GM18868 (cell line): ENCODE results near the gene SPATA13.

ENCODE experiments used
- ATAC-seq: cut with Tn5 transposase; IDR thresholded peaks from one replicate; pipeline ENCODE4 v1.9.1; 2021; ENCODE audit warnings: mild to moderate bottlenecking, moderate library complexity; ENCODE audit not compliant: unreplicated experiment

Gene SPATA13

GRCh38 chr13:24166561-24166960 lies 6.0 kb downstream of the SPATA13 start:
- no peak for ATAC-seq

GRCh38 chr13:24167666-24168391 lies 7.3 kb downstream of the SPATA13 start:
- ATAC-seq, result no peak

- no peak for ATAC-seq
Measured at GRCh38 chr13:24168392-24168750, 7.9 kb downstream of the SPATA13 start.

GRCh38 chr13:24168979-24169378 lies 8.5 kb downstream of the SPATA13 start:
- no peak for ATAC-seq

- no peak for ATAC-seq
Measured at GRCh38 chr13:24172071-24172470, 11.6 kb downstream of the SPATA13 start.

GRCh38 chr13:24173795-24174194 lies 13.3 kb downstream of the SPATA13 start:
- ATAC-seq, result no peak

- ATAC-seq, result no peak
Measured at GRCh38 chr13:24175847-24176246, 15.3 kb downstream of the SPATA13 start.

GRCh38 chr13:24176351-24177101 lies 16.0 kb downstream of the SPATA13 start:
- no peak for ATAC-seq

- no peak for ATAC-seq
Measured at GRCh38 chr13:24178847-24179485, 18.4 kb downstream of the SPATA13 start.

GRCh38 chr13:24179486-24179850 lies 18.9 kb downstream of the SPATA13 start:
- ATAC-seq, result no peak

GRCh38 chr13:24180750-24181377 lies 20.3 kb downstream of the SPATA13 start:
- no peak for ATAC-seq

GRCh38 chr13:24181991-24182702 lies 21.6 kb downstream of the SPATA13 start:
- no peak for ATAC-seq

- no peak for ATAC-seq
Measured at GRCh38 chr13:24182703-24183081, 22.2 kb downstream of the SPATA13 start.

GRCh38 chr13:24183741-24184182 lies 23.2 kb downstream of the SPATA13 start:
- no peak for ATAC-seq

- no peak for ATAC-seq
Measured at GRCh38 chr13:24184265-24184841, 23.8 kb downstream of the SPATA13 start.

- ATAC-seq, result no peak
Measured at GRCh38 chr13:24184882-24185281, 24.4 kb downstream of the SPATA13 start.

GRCh38 chr13:24185591-24186232 lies 25.2 kb downstream of the SPATA13 start:
- no peak for ATAC-seq

GRCh38 chr13:24187185-24187584 lies 26.7 kb downstream of the SPATA13 start:
- ATAC-seq, result no peak

GRCh38 chr13:24192057-24192810 lies 31.7 kb downstream of the SPATA13 start:
- ATAC-seq, result no peak
